ENCODE measurements around the gene CLSTN3. TPM values are rescaled to one million over a fixed set of nuclear protein-coding genes. Genes with fewer than 3 reads are reported as not detected.

CLSTN3 gene
- total and polyA plus RNA-seq, 2 experiments from 2014 or later: 5.0 to 46.9 TPM

GRCh38 chr12:7128681-7129286 is 1.4 kb upstream of the CLSTN3 start, which contains the start of gene RBP5:
RBP5 (minus strand) TSS chr12:7128889; CDS start chr12:7128775, 114 bp downstream.
- H3K27me3 ChIP-seq (ENCODE audit: insufficient read depth): no peaks in the 10 kb centered on the region
- Mint-ChIP-seq H3K36me3 (ENCODE audit: low read depth) (peaks cover under 1% of the 10 kb centered on the region; the same call in 1 of the 3 replicates), H3K27ac (peak within 1 kb of the TSS; percentile 94; the same call in 1 of the 2 replicates), H3K27me3 (ENCODE audit: insufficient read depth, low read depth, poor library complexity) (peaks cover 17% of the 10 kb centered on the region), H3K9me3 (no peaks in the 10 kb centered on the region; the same call in 2 of the 3 replicates), H3K4me3 (peak within 1 kb of the TSS; percentile 88), H3K4me1 (peaks cover 34% of the 10 kb centered on the region)
- H3F3A ChIP-seq (replicated peaks; ENCODE audit: low read depth): 0 out of 2 replicates have a peak, but pooled peaks cover 4% of the 10 kb centered on the region
- peak within 1 kb of the TSS; percentile 99 for H2AFZ ChIP-seq
- peak; percentile 40 for DNase-seq (ENCODE audit: low spot score)
- TF ChIP-seq EZH2phosphoT487 (IDR thresholded peaks at IDR 0.05; ENCODE audit: unreplicated experiment) (no peak), JUNB (IDR thresholded peaks at IDR 0.05; ENCODE audit: unreplicated experiment) (no peak), ZNF114 (CRISPR knock-in tag; IDR thresholded peaks at IDR 0.05) (no peak), STAT1 (IDR thresholded peaks at IDR 0.05; ENCODE audit: unreplicated experiment) (no peak), CTCF (conservative IDR thresholded peaks at IDR 0.05; ENCODE audit: low read depth in 2 of 2) (no peak), REST (IDR thresholded peaks at IDR 0.05; ENCODE audit: unreplicated experiment) (no peak), ETS1 (IDR thresholded peaks at IDR 0.05) (no peak), NANOG (IDR thresholded peaks at IDR 0.05; ENCODE audit: borderline replicate concordance) (no peak), POLR2AphosphoS5 (IDR thresholded peaks at IDR 0.05; ENCODE audit: low read depth) (no peak), CREB1 (CRISPR knock-in tag; IDR thresholded peaks at IDR 0.05; ENCODE audit: low read depth) (no peak), EZH2 (IDR thresholded peaks at IDR 0.05; ENCODE audit: low read depth, unreplicated experiment) (no peak), ZNF331 (CRISPR knock-in tag; IDR thresholded peaks at IDR 0.05; ENCODE audit: low read depth) (no peak)
- TF ChIP-seq, protein P1, sequence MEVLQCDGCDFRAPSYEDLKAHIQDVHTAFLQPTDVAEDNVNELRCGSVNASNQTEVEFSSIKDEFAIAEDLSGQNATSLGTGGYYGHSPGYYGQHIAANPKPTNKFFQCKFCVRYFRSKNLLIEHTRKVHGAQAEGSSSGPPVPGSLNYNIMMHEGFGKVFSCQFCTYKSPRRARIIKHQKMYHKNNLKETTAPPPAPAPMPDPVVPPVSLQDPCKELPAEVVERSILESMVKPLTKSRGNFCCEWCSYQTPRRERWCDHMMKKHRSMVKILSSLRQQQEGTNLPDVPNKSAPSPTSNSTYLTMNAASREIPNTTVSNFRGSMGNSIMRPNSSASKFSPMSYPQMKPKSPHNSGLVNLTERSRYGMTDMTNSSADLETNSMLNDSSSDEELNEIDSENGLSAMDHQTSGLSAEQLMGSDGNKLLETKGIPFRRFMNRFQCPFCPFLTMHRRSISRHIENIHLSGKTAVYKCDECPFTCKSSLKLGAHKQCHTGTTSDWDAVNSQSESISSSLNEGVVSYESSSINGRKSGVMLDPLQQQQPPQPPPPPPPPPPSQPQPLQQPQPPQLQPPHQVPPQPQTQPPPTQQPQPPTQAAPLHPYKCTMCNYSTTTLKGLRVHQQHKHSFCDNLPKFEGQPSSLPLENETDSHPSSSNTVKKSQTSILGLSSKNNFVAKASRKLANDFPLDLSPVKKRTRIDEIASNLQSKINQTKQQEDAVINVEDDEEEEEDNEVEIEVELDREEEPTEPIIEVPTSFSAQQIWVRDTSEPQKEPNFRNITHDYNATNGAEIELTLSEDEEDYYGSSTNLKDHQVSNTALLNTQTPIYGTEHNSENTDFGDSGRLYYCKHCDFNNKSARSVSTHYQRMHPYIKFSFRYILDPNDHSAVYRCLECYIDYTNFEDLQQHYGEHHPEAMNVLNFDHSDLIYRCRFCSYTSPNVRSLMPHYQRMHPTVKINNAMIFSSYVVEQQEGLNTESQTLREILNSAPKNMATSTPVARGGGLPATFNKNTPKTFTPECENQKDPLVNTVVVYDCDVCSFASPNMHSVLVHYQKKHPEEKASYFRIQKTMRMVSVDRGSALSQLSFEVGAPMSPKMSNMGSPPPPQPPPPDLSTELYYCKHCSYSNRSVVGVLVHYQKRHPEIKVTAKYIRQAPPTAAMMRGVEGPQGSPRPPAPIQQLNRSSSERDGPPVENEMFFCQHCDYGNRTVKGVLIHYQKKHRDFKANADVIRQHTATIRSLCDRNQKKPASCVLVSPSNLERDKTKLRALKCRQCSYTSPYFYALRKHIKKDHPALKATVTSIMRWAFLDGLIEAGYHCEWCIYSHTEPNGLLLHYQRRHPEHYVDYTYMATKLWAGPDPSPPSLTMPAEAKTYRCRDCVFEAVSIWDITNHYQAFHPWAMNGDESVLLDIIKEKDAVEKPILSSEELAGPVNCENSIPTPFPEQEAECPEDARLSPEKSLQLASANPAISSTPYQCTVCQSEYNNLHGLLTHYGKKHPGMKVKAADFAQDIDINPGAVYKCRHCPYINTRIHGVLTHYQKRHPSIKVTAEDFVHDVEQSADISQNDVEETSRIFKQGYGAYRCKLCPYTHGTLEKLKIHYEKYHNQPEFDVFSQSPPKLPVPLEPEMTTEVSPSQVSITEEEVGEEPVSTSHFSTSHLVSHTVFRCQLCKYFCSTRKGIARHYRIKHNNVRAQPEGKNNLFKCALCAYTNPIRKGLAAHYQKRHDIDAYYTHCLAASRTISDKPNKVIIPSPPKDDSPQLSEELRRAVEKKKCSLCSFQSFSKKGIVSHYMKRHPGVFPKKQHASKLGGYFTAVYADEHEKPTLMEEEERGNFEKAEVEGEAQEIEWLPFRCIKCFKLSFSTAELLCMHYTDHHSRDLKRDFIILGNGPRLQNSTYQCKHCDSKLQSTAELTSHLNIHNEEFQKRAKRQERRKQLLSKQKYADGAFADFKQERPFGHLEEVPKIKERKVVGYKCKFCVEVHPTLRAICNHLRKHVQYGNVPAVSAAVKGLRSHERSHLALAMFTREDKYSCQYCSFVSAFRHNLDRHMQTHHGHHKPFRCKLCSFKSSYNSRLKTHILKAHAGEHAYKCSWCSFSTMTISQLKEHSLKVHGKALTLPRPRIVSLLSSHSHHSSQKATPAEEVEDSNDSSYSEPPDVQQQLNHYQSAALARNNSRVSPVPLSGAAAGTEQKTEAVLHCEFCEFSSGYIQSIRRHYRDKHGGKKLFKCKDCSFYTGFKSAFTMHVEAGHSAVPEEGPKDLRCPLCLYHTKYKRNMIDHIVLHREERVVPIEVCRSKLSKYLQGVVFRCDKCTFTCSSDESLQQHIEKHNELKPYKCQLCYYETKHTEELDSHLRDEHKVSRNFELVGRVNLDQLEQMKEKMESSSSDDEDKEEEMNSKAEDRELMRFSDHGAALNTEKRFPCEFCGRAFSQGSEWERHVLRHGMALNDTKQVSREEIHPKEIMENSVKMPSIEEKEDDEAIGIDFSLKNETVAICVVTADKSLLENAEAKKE (CRISPR knock-in tag; IDR thresholded peaks at IDR 0.05): no peak
- no peaks in the 10 kb centered on the region for H3K79me2 ChIP-seq (replicated peaks; ENCODE audit: insufficient read depth)
- H3K4me2 ChIP-seq: peak within 1 kb of the TSS; percentile 100
- no peaks in the 10 kb centered on the region for H3K36me3 ChIP-seq (ENCODE audit: insufficient read depth)
- no peak for ATAC-seq
- H3K9me2 ChIP-seq (ENCODE audit: insufficient read depth): 0 out of 2 replicates have a peak, but pooled peaks cover 5% of the 10 kb centered on the region
- peaks cover 16% of the 10 kb centered on the region for H3K4me1 ChIP-seq (ENCODE audit: insufficient read depth)
- H4K20me1 ChIP-seq (replicated peaks; ENCODE audit: insufficient read depth): no peaks in the 10 kb centered on the region; the same call in 1 of the 2 replicates
- peak within 1 kb of the TSS; percentile 97 for H3K4me3 ChIP-seq
- peak within 1 kb of the TSS; percentile 55; the same call in 1 of the 2 replicates for H3K27ac ChIP-seq (ENCODE audit: low read depth)
